PC-9 (cell line): Measurements from ENCODE around the gene MASP2.

ENCODE experiments used
- EZH2 ChIP-seq: fragments of 200-600 bp; sonication (generic); IDR thresholded peaks from 2 replicates; pipeline ENCODE4 v1.8.0; 2017; ENCODE audit warnings: antibody characterized with exemption, low read depth
- TF ChIP-seq, protein P1 (sequence below): fragments of 200-600 bp; sonication (generic); conservative IDR thresholded peaks from 2 replicates; pipeline ENCODE4 v1.6.1; 2017; ENCODE audit warnings: mixed run types, antibody characterized with exemption, mild to moderate bottlenecking, moderate library complexity

GRCh38 chr1:11052839-11053757, 6.1 kb upstream of the MASP2 start:
- TF ChIP-seq, protein P1, sequence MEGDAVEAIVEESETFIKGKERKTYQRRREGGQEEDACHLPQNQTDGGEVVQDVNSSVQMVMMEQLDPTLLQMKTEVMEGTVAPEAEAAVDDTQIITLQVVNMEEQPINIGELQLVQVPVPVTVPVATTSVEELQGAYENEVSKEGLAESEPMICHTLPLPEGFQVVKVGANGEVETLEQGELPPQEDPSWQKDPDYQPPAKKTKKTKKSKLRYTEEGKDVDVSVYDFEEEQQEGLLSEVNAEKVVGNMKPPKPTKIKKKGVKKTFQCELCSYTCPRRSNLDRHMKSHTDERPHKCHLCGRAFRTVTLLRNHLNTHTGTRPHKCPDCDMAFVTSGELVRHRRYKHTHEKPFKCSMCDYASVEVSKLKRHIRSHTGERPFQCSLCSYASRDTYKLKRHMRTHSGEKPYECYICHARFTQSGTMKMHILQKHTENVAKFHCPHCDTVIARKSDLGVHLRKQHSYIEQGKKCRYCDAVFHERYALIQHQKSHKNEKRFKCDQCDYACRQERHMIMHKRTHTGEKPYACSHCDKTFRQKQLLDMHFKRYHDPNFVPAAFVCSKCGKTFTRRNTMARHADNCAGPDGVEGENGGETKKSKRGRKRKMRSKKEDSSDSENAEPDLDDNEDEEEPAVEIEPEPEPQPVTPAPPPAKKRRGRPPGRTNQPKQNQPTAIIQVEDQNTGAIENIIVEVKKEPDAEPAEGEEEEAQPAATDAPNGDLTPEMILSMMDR, result no peak
- no peak for TF ChIP-seq EZH2
